HepG2 (cell line): ENCODE results near the gene VPS4B. TPM values are rescaled to one million over a fixed set of nuclear protein-coding genes. Genes with fewer than 3 reads are reported as not detected.

ENCODE experiments used
- BCL3 ChIP-seq: sonication (generic); formaldehyde crosslinking; IDR thresholded peaks from 2 replicates; pipeline ENCODE4 v1.5.1; 2020; ENCODE audit warnings: mild to moderate bottlenecking, missing genetic modification reagents, moderate library complexity
- ETV6 ChIP-seq: sonication (generic); formaldehyde crosslinking; conservative IDR thresholded peaks from 2 replicates; pipeline ENCODE4 v1.4.0; 2020; ENCODE audit warnings: missing genetic modification reagents
- GATAD2A ChIP-seq: IDR thresholded peaks from 2 replicates; pipeline ENCODE4 v1.6.1; 2016
- HCFC1 ChIP-seq: fragments of 150-350 bp; IDR thresholded peaks from 2 replicates; pipeline ENCODE4 v1.6.1; 2014; ENCODE audit warnings: low read depth, low read length
- HMG20B ChIP-seq: conservative IDR thresholded peaks from 2 replicates; pipeline ENCODE4 v1.6.1; 2016; ENCODE audit warnings: missing genetic modification reagents, missing compliant biosample characterization
- MAZ ChIP-seq, 2 experiments: sonication (generic) in 1 of 2; formaldehyde crosslinking in 1 of 2; IDR thresholded peaks; 2 replicates each; pipeline versions ENCODE4 v1.5.0 to v1.6.1; 2012 to 2020; ENCODE audit warnings: low read depth in 2 of 2, mild to moderate bottlenecking in 2 of 2, borderline replicate concordance in 1 of 2, improper control_type of control experiment in 1 of 2, low read length in 1 of 2, missing genetic modification reagents in 1 of 2, moderate library complexity in 1 of 2
- NR2C2 ChIP-seq: sonication (generic); formaldehyde crosslinking; IDR thresholded peaks from 2 replicates; pipeline ENCODE4 v1.4.0; 2020; ENCODE audit warnings: missing genetic modification reagents, mild to moderate bottlenecking, moderate library complexity, borderline replicate concordance
- NR2F2 ChIP-seq: IDR thresholded peaks from 2 replicates; pipeline ENCODE4 v1.6.1; 2012; ENCODE audit warnings: low read depth, inconsistent platforms, borderline replicate concordance
- PTBP1 ChIP-seq: fragments of 200-400 bp; formaldehyde crosslinking; IDR thresholded peaks from 2 replicates; pipeline ENCODE4 v1.6.1; 2018; ENCODE audit warnings: low read length, low read depth; ENCODE audit not compliant: poor library complexity, severe bottlenecking
- SIX1 ChIP-seq: sonication (generic); formaldehyde crosslinking; IDR thresholded peaks from 2 replicates; pipeline ENCODE4 v1.4.0; 2020; ENCODE audit warnings: missing genetic modification reagents, borderline replicate concordance
- TFE3 ChIP-seq: IDR thresholded peaks from 2 replicates; pipeline ENCODE4 v1.6.1; 2016
- ZBTB7B ChIP-seq: sonication (generic); formaldehyde crosslinking; IDR thresholded peaks from 2 replicates; pipeline ENCODE4 v1.4.0; 2020; ENCODE audit warnings: missing genetic modification reagents
- ZNF232 ChIP-seq: sonication (generic); formaldehyde crosslinking; IDR thresholded peaks from 2 replicates; pipeline ENCODE4 v1.4.0; 2020; ENCODE audit warnings: missing genetic modification reagents, borderline replicate concordance
- ZNF430 ChIP-seq: sonication (generic); formaldehyde crosslinking; IDR thresholded peaks from 2 replicates; pipeline ENCODE4 v1.9.0; 2021; ENCODE audit warnings: mild to moderate bottlenecking, missing genetic modification reagents
- ZNF687 ChIP-seq: sonication (generic); formaldehyde crosslinking; IDR thresholded peaks from 2 replicates; pipeline ENCODE4 v1.5.1; 2020; ENCODE audit warnings: mild to moderate bottlenecking, missing genetic modification reagents, moderate library complexity
- polyA plus RNA-seq, 8 experiments: library from polyadenylated mRNA; depleted of rRNA in 3 of 8; stranded (reverse) in 7 of 8; unstranded in 1 of 8; fragments of >200 nt; fragmentation: Illumina TruSeq in 4 of 8; extraction: Trizol in 4 of 8; gene quantifications; 2 replicates each; pipeline versions ENCODE4 v1.2.1 to v1.2.3, GENCODE V29; 2011 to 2016; ENCODE audit warnings: low read depth in 4 of 8, missing spikeins in 1 of 8, mixed read lengths in 1 of 8; ENCODE audit not compliant: insufficient read depth in 1 of 8
- total RNA-seq, 5 experiments: library from RNA; depleted of rRNA; stranded (reverse); fragments of >200 nt; fragmentation: Illumina TruSeq; extraction: Trizol; gene quantifications; 2 replicates each; pipeline ENCODE4 v1.2.3, GENCODE V29; 2016; ENCODE audit warnings: low read depth in 1 of 5
- TF ChIP-seq, protein P1 (sequence below): sonication (generic); formaldehyde crosslinking; conservative IDR thresholded peaks from 2 replicates; pipeline ENCODE4 v1.8.0; 2022; ENCODE audit warnings: mild to moderate bottlenecking, moderate library complexity, missing genetic modification reagents
- TF ChIP-seq, protein P2 (sequence below): conservative IDR thresholded peaks from 2 replicates; pipeline ENCODE4 v1.6.1; 2018; ENCODE audit warnings: missing genetic modification reagents

Gene VPS4B
- total and polyA plus RNA-seq, 2 of the 13 experiments (the other 11 are each of a cell fraction or from before 2014, with no cell fraction given): 12.8 to 25.9 TPM

GRCh38 chr18:63367053-63367953 is 55.0 kb downstream of the VPS4B start, which contains the start of gene KDSR (continued):
- TF ChIP-seq HMG20B (CRISPR knock-in tag): peak; percentile 14; the same call in 1 of the 2 replicates
- TF ChIP-seq TFE3 (CRISPR knock-in tag): no peak; the same call in 1 of the 2 replicates
- TF ChIP-seq, protein P1, sequence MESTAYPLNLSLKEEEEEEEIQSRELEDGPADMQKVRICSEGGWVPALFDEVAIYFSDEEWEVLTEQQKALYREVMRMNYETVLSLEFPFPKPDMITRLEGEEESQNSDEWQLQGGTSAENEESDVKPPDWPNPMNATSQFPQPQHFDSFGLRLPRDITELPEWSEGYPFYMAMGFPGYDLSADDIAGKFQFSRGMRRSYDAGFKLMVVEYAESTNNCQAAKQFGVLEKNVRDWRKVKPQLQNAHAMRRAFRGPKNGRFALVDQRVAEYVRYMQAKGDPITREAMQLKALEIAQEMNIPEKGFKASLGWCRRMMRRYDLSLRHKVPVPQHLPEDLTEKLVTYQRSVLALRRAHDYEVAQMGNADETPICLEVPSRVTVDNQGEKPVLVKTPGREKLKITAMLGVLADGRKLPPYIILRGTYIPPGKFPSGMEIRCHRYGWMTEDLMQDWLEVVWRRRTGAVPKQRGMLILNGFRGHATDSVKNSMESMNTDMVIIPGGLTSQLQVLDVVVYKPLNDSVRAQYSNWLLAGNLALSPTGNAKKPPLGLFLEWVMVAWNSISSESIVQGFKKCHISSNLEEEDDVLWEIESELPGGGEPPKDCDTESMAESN (CRISPR knock-in tag): peak; percentile 86
- peak; percentile 71 for TF ChIP-seq ETV6 (CRISPR knock-in tag)
- TF ChIP-seq NR2C2: peak; percentile 71
- peak; percentile 75 for TF ChIP-seq GATAD2A (CRISPR knock-in tag)
- TF ChIP-seq PTBP1: peak; percentile 58
- no peak; the same call in 1 of the 2 replicates for TF ChIP-seq SIX1 (CRISPR knock-in tag)
- TF ChIP-seq ZNF430 (CRISPR knock-in tag): no peak
- TF ChIP-seq ZNF687 (CRISPR knock-in tag): peak; percentile 87
- peak; percentile 89 for TF ChIP-seq BCL3 (CRISPR knock-in tag)
- TF ChIP-seq NR2F2: peak; percentile 14; the same call in 1 of the 2 replicates
- 0 out of 2 replicates have a peak, but pooled peaks have one; percentile 23 for TF ChIP-seq MAZ (IDR thresholded peaks at IDR 0.05; ENCODE audit: borderline replicate concordance, low read depth, low read length)
- TF ChIP-seq MAZ (CRISPR knock-in tag; IDR thresholded peaks at IDR 0.05; ENCODE audit: low read depth): peak; percentile 79
- TF ChIP-seq ZBTB7B (CRISPR knock-in tag): peak; percentile 91
- no peak; the same call in 1 of the 2 replicates for TF ChIP-seq ZNF232 (CRISPR knock-in tag)
- peak; percentile 57 for TF ChIP-seq HCFC1
- TF ChIP-seq, protein P2, sequence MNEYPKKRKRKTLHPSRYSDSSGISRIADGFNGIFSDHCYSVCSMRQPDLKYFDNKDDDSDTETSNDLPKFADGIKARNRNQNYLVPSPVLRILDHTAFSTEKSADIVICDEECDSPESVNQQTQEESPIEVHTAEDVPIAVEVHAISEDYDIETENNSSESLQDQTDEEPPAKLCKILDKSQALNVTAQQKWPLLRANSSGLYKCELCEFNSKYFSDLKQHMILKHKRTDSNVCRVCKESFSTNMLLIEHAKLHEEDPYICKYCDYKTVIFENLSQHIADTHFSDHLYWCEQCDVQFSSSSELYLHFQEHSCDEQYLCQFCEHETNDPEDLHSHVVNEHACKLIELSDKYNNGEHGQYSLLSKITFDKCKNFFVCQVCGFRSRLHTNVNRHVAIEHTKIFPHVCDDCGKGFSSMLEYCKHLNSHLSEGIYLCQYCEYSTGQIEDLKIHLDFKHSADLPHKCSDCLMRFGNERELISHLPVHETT (CRISPR knock-in tag): peak; percentile 40; the same call in 1 of the 2 replicates
